ENCODE results near the gene MKNK2.

MKNK2 gene

GRCh38 chr19:2084993-2085720, 34.1 kb upstream of the MKNK2 start:
- in situ Hi-C loops (cut with HindIII; ENCODE audit: low sequenced_read_pairs) = loop anchor here (10.0 kb wide), 1 partner anchor 90 kb away; no protein-coding TSS in a partner anchor
- TF ChIP-seq CTCF (IDR thresholded peaks at IDR 0.05; ENCODE audit: low read depth, low read length, missing control alignments) = no peak
- H3K4me3 ChIP-seq (ENCODE audit: low read depth, low read length) = no peak overlapping the region
- no peak for DNase-seq (ENCODE audit: low read depth)

- no peak overlapping the region for H3K4me3 ChIP-seq (ENCODE audit: low read depth, low read length)
- in situ Hi-C loops (cut with HindIII; ENCODE audit: low sequenced_read_pairs) = loop anchor here (10.0 kb wide), 1 partner anchor 89 kb away; no protein-coding TSS in a partner anchor
- DNase-seq (ENCODE audit: low read depth) = no peak
- TF ChIP-seq CTCF (IDR thresholded peaks at IDR 0.05; ENCODE audit: low read depth, low read length, missing control alignments) = no peak
Measured at GRCh38 chr19:2083174-2083854, 32.3 kb upstream of the MKNK2 start.

GRCh38 chr19:2081873-2082810, 31.1 kb upstream of the MKNK2 start:
- no peak for DNase-seq (ENCODE audit: low read depth)
- in situ Hi-C loops (cut with HindIII; ENCODE audit: low sequenced_read_pairs) = loop anchor here (10.0 kb wide), 1 partner anchor 87 kb away; no protein-coding TSS in a partner anchor
- no peak overlapping the region for H3K4me3 ChIP-seq (ENCODE audit: low read depth, low read length)
- no peak for TF ChIP-seq CTCF (IDR thresholded peaks at IDR 0.05; ENCODE audit: low read depth, low read length, missing control alignments)

GRCh38 chr19:2080336-2080988, 29.4 kb upstream of the MKNK2 start:
- H3K4me3 ChIP-seq (ENCODE audit: low read depth, low read length) = no peak overlapping the region
- in situ Hi-C loops (cut with HindIII; ENCODE audit: low sequenced_read_pairs) = loop anchor here (10.0 kb wide), 1 partner anchor 86 kb away; no protein-coding TSS in a partner anchor
- DNase-seq (ENCODE audit: low read depth) = no peak
- TF ChIP-seq CTCF (IDR thresholded peaks at IDR 0.05; ENCODE audit: low read depth, low read length, missing control alignments) = no peak

- no peak for DNase-seq (ENCODE audit: low read depth)
- no peak overlapping the region for H3K4me3 ChIP-seq (ENCODE audit: low read depth, low read length)
- in situ Hi-C loops (cut with HindIII; ENCODE audit: low sequenced_read_pairs) = loop anchor here (10.0 kb wide), 1 partner anchor 85 kb away; no protein-coding TSS in a partner anchor
- TF ChIP-seq CTCF (IDR thresholded peaks at IDR 0.05; ENCODE audit: low read depth, low read length, missing control alignments) = no peak
Measured at GRCh38 chr19:2079865-2080301, 28.8 kb upstream of the MKNK2 start.

Data from astrocyte of the cerebellum (primary cell).